Mesenchymal stem cell (in vitro differentiated cells and primary cell): ENCODE results near the gene CYTH2.
A peak's percentile ranks its signal among the peaks of the same experiment; 100 is the strongest.

Source experiments
- DNase-seq: peaks from one replicate; pipeline ENCODE4 v3.0.0-alpha.2; 2013
- H2AFZ ChIP-seq: one replicate; pipeline ENCODE4 v1.6.1; 2013; ENCODE audit warnings: low read depth, mild to moderate bottlenecking, control low read depth, inconsistent platforms, low read length, moderate library complexity
- H2AK5ac ChIP-seq: 2 replicates; pipeline ENCODE4 v1.6.1; 2013; ENCODE audit warnings: low read length, moderate library complexity, mild to moderate bottlenecking, inconsistent platforms; ENCODE audit not compliant: severe bottlenecking
- H2BK120ac ChIP-seq: one replicate; pipeline ENCODE4 v1.6.1; 2013; ENCODE audit warnings: low read depth, mild to moderate bottlenecking, inconsistent platforms, low read length, moderate library complexity
- H2BK12ac ChIP-seq, 2 experiments: one replicate each; pipeline ENCODE4 v1.6.1; 2013; ENCODE audit warnings: inconsistent platforms in 2 of 2, low read length in 2 of 2, mild to moderate bottlenecking in 2 of 2, moderate library complexity in 2 of 2, control low read depth in 1 of 2
- H2BK15ac ChIP-seq: one replicate; pipeline ENCODE4 v1.6.1; 2013; ENCODE audit warnings: mild to moderate bottlenecking, low read depth, inconsistent platforms; ENCODE audit not compliant: poor library complexity, severe bottlenecking
- H2BK5ac ChIP-seq: 2 replicates; pipeline ENCODE4 v1.6.1; 2013; ENCODE audit warnings: low read depth, mild to moderate bottlenecking, low read length, control low read depth, inconsistent platforms; ENCODE audit not compliant: poor library complexity, severe bottlenecking
- H3K14ac ChIP-seq, 2 experiments: one replicate each; pipeline ENCODE4 v1.6.1; 2013; ENCODE audit warnings: inconsistent platforms in 2 of 2, low read length in 2 of 2, control low read depth in 1 of 2, mild to moderate bottlenecking in 1 of 2, moderate library complexity in 1 of 2
- H3K18ac ChIP-seq, 2 experiments: one replicate each; pipeline ENCODE4 v1.6.1; 2013; ENCODE audit warnings: inconsistent platforms in 2 of 2, low read length in 2 of 2, control low read depth in 1 of 2, low read depth in 1 of 2, mild to moderate bottlenecking in 1 of 2
- H3K23ac ChIP-seq, 2 experiments: one replicate each; pipeline ENCODE4 v1.6.1; 2013; ENCODE audit warnings: inconsistent platforms in 2 of 2, low read length in 2 of 2, mild to moderate bottlenecking in 2 of 2, moderate library complexity in 2 of 2, control low read depth in 1 of 2
- H3K27ac ChIP-seq: 2 replicates; pipeline ENCODE4 v1.5.1; 2013; ENCODE audit warnings: mild to moderate bottlenecking, moderate library complexity, low read length, control low read depth, inconsistent platforms; ENCODE audit not compliant: poor library complexity, severe bottlenecking
- H3K27me3 ChIP-seq, 2 experiments: 2 replicates each; pipeline versions ENCODE4 v1.6.1 to v1.7.0; 2013; ENCODE audit warnings: low read length in 2 of 2, mild to moderate bottlenecking in 2 of 2, moderate library complexity in 2 of 2, control low read depth in 1 of 2, inconsistent platforms in 1 of 2; ENCODE audit not compliant: control insufficient read depth in 1 of 2, insufficient read depth in 1 of 2
- H3K36me3 ChIP-seq, 2 experiments: 2 replicates each; pipeline versions ENCODE4 v1.6.1 to v1.7.0; 2013; ENCODE audit warnings: low read length in 2 of 2, control low read depth in 1 of 2, inconsistent platforms in 1 of 2, low read depth in 1 of 2, mild to moderate bottlenecking in 1 of 2; ENCODE audit not compliant: insufficient read depth in 2 of 2, control insufficient read depth in 1 of 2
- H3K4ac ChIP-seq, 2 experiments: one replicate each; pipeline ENCODE4 v1.6.1; 2013; ENCODE audit warnings: inconsistent platforms in 2 of 2, low read length in 2 of 2, mild to moderate bottlenecking in 2 of 2, moderate library complexity in 2 of 2, control low read depth in 1 of 2, low read depth in 1 of 2
- H3K4me1 ChIP-seq: 2 replicates; pipeline ENCODE4 v1.6.1; 2013; ENCODE audit warnings: low read depth, low read length, control low read depth; ENCODE audit not compliant: control insufficient read depth, insufficient read depth
- H3K4me2 ChIP-seq: 2 replicates; pipeline ENCODE4 v1.6.1; 2013; ENCODE audit warnings: low read length, mild to moderate bottlenecking, inconsistent platforms; ENCODE audit not compliant: poor library complexity, severe bottlenecking
- H3K4me3 ChIP-seq, 2 experiments: 2 replicates each; pipeline versions ENCODE4 v1.5.1 to v1.7.0; 2013; ENCODE audit warnings: low read length in 2 of 2, mild to moderate bottlenecking in 2 of 2, control low read depth in 1 of 2, low read depth in 1 of 2; ENCODE audit not compliant: insufficient read depth in 1 of 2
- H3K79me1 ChIP-seq: replicated peaks from 2 replicates; pipeline ENCODE4 v1.6.1; 2013; ENCODE audit warnings: mild to moderate bottlenecking, control low read depth, low read length, inconsistent platforms; ENCODE audit not compliant: poor library complexity, severe bottlenecking
- H3K9ac ChIP-seq: 2 replicates; pipeline ENCODE4 v1.7.0; 2013; ENCODE audit warnings: mild to moderate bottlenecking, low read length, moderate library complexity
- H3K9me3 ChIP-seq: 2 replicates; pipeline ENCODE4 v1.7.0; 2013; ENCODE audit warnings: mild to moderate bottlenecking, low read length; ENCODE audit not compliant: control insufficient read depth
- H4K8ac ChIP-seq: one replicate; pipeline ENCODE4 v1.6.1; 2013; ENCODE audit warnings: inconsistent platforms, mild to moderate bottlenecking, low read length, moderate library complexity
- H4K91ac ChIP-seq: one replicate; pipeline ENCODE4 v1.6.1; 2013; ENCODE audit warnings: mild to moderate bottlenecking, low read length, inconsistent platforms
- WGBS: methylation state at CpG from one replicate; pipeline ENCODE4 v1.1.7; 2013; ENCODE audit warnings: mixed read lengths; 5-methylcytosine and 5-hydroxymethylcytosine counted together

Gene CYTH2

GRCh38 chr19:48493718-48494401 is 24.7 kb downstream of the CYTH2 start:
- H3K4me1 ChIP-seq: peaks cover 23% of the 10 kb centered on the region
- H3K14ac ChIP-seq: peak overlapping the region in 1 of 2 experiments; percentile 66
- H3K18ac ChIP-seq: peak overlapping the region; percentile 86 to 87
- peak overlapping the region; percentile 57 for H4K91ac ChIP-seq
- H3K4ac ChIP-seq: peak overlapping the region; percentile 13 to 79
- H3K4me3 ChIP-seq: peak overlapping the region; percentile 53 to 76
- peaks cover 27 to 49% of the 10 kb centered on the region in 2 experiments for H3K27me3 ChIP-seq
- no peaks in the 10 kb centered on the region for H3K36me3 ChIP-seq
- H2BK5ac ChIP-seq: no peak overlapping the region
- no peak overlapping the region for H2AK5ac ChIP-seq
- peak overlapping the region; percentile 62 for H3K9ac ChIP-seq
- H3K9me3 ChIP-seq: no peaks in the 10 kb centered on the region
- peak overlapping the region; percentile 81 for H4K8ac ChIP-seq
- peak overlapping the region in 1 of 2 experiments; percentile 34 for H3K23ac ChIP-seq
- no peak for DNase-seq
- H3K27ac ChIP-seq: no peak overlapping the region
- H3K4me2 ChIP-seq: peak overlapping the region; percentile 33
- H2BK120ac ChIP-seq: no peak overlapping the region
- H2AFZ ChIP-seq: peak overlapping the region; percentile 66
- 6% methylated on average over 51 of the region's 70 CpGs for WGBS
- peak overlapping the region; percentile 44 for H2BK15ac ChIP-seq
- H2BK12ac ChIP-seq: no peak overlapping the region
- H3K79me1 ChIP-seq: no peaks in the 10 kb centered on the region

- H3K27ac ChIP-seq: no peak overlapping the region
- H3K79me1 ChIP-seq: no peaks in the 10 kb centered on the region
- H3K4me3 ChIP-seq: no peak overlapping the region
- H2AFZ ChIP-seq: no peak overlapping the region
- no peak overlapping the region for H2BK15ac ChIP-seq
- H2AK5ac ChIP-seq: no peak overlapping the region
- no peak overlapping the region for H3K9ac ChIP-seq
- no peak overlapping the region for H3K4me2 ChIP-seq
- H3K4ac ChIP-seq: no peak overlapping the region
- H3K23ac ChIP-seq: no peak overlapping the region
- 53% methylated on average over 6 of the region's 6 CpGs for WGBS
- H4K8ac ChIP-seq: peak overlapping the region; percentile 60
- no peak overlapping the region for H2BK5ac ChIP-seq
- peak; percentile 54 for DNase-seq
- peaks cover 33 to 52% of the 10 kb centered on the region in 2 experiments for H3K27me3 ChIP-seq
- no peak overlapping the region for H3K14ac ChIP-seq
- no peak overlapping the region for H2BK12ac ChIP-seq
- H3K18ac ChIP-seq: no peak overlapping the region
- no peaks in the 10 kb centered on the region for H3K9me3 ChIP-seq
- peaks cover 18% of the 10 kb centered on the region for H3K4me1 ChIP-seq
- no peak overlapping the region for H2BK120ac ChIP-seq
- no peaks in the 10 kb centered on the region for H3K36me3 ChIP-seq
- no peak overlapping the region for H4K91ac ChIP-seq
Observed at GRCh38 chr19:48495396-48495795, 26.2 kb downstream of the CYTH2 start.

- peaks cover 16% of the 10 kb centered on the region for H3K4me1 ChIP-seq
- no peak overlapping the region for H3K14ac ChIP-seq
- no peak overlapping the region for H3K4ac ChIP-seq
- H3K9me3 ChIP-seq: no peaks in the 10 kb centered on the region
- no peak for DNase-seq
- H3K4me2 ChIP-seq: no peak overlapping the region
- peaks cover 33 to 52% of the 10 kb centered on the region in 2 experiments for H3K27me3 ChIP-seq
- no peak overlapping the region for H3K27ac ChIP-seq
- no peak overlapping the region for H4K91ac ChIP-seq
- no peak overlapping the region for H2BK5ac ChIP-seq
- no peaks in the 10 kb centered on the region for H3K36me3 ChIP-seq
- no peak overlapping the region for H4K8ac ChIP-seq
- peak overlapping the region in 1 of 2 experiments; percentile 37 for H3K4me3 ChIP-seq
- H3K18ac ChIP-seq: no peak overlapping the region
- no peak overlapping the region for H3K9ac ChIP-seq
- no peak overlapping the region for H2AFZ ChIP-seq
- WGBS: 93% methylated on average over 45 of the region's 45 CpGs
- no peak overlapping the region for H2BK15ac ChIP-seq
- no peak overlapping the region for H3K23ac ChIP-seq
- no peak overlapping the region for H2AK5ac ChIP-seq
- no peak overlapping the region for H2BK12ac ChIP-seq
- H3K79me1 ChIP-seq: no peaks in the 10 kb centered on the region
- no peak overlapping the region for H2BK120ac ChIP-seq
Observed at GRCh38 chr19:48496959-48497727, 28.0 kb downstream of the CYTH2 start.
